Activated CD4-positive, alpha-beta T cell treated with anti-CD3 and anti-CD28 coated beads, Interleukin-2, amount 10 ng/mL, durations not matched to agents 24 days and 14 days (primary cell): ENCODE data around the gene PCDH20. TPM values are rescaled to one million over a fixed set of nuclear protein-coding genes. Genes with fewer than 3 reads are reported as not detected.
"Not testable (repeated sequence)": the region's sequence is repeated elsewhere in the genome, so short reads cannot be mapped to it uniquely, and the experiment has no call there.

ENCODE experiments used
- DNase-seq: peaks from one replicate; pipeline ENCODE4 v3.0.0; 2022
- H3K27ac Mint-ChIP-seq: one replicate; pipeline ENCODE4 v1.8.0; 2022; ENCODE audit warnings: mild to moderate bottlenecking, mixed read lengths
- H3K27me3 Mint-ChIP-seq: one replicate; pipeline ENCODE4 v1.8.0; 2022; ENCODE audit warnings: mixed read lengths
- H3K36me3 Mint-ChIP-seq: one replicate; pipeline ENCODE4 v1.8.0; 2022; ENCODE audit warnings: low read depth, mild to moderate bottlenecking, mixed read lengths
- H3K4me1 Mint-ChIP-seq: one replicate; pipeline ENCODE4 v1.8.0; 2021; ENCODE audit warnings: mixed read lengths
- H3K4me3 Mint-ChIP-seq: one replicate; pipeline ENCODE4 v1.8.0; 2022; ENCODE audit warnings: mild to moderate bottlenecking, moderate library complexity, mixed read lengths
- H3K9me3 Mint-ChIP-seq: one replicate; pipeline ENCODE4 v1.8.0; 2021; ENCODE audit warnings: mixed read lengths
- intact Hi-C: fragments of 100-400 bp; cut with micrococcal nuclease; formaldehyde crosslinking; loops from one replicate; pipeline ENCODE4 v1.15.1; 2023
- total RNA-seq: library from RNA; stranded (reverse); gene quantifications from 2 replicates; pipeline ENCODE4 v1.2.3, GENCODE V29; 2022

PCDH20 gene
- total RNA-seq, 1 donor from 2014 or later, result not detected

- no peaks in the 10 kb centered on the region for H3K36me3 Mint-ChIP-seq
- H3K4me1 Mint-ChIP-seq, result no peaks in the 10 kb centered on the region
- H3K9me3 Mint-ChIP-seq, result peaks cover 4% of the 10 kb centered on the region
- H3K27ac Mint-ChIP-seq, result no peak overlapping the region
- no peak for DNase-seq
- intact Hi-C loops, result no loop called here
- no peaks in the 10 kb centered on the region for H3K27me3 Mint-ChIP-seq
- no peak overlapping the region for H3K4me3 Mint-ChIP-seq
Measured at GRCh38 chr13:61391426-61391825, 24.2 kb downstream of the PCDH20 start.

GRCh38 chr13:61387694-61388093 is 28.0 kb downstream of the PCDH20 start:
- Mint-ChIP-seq H3K9me3 (no peaks in the 10 kb centered on the region), H3K27ac (no peak overlapping the region), H3K27me3 (no peaks in the 10 kb centered on the region), H3K4me3 (no peak overlapping the region), H3K36me3 (no peaks in the 10 kb centered on the region), H3K4me1 (no peaks in the 10 kb centered on the region)
- intact Hi-C loops, result no loop called here
- DNase-seq, result no peak

- H3K4me3 Mint-ChIP-seq, result no peak overlapping the region
- H3K27ac Mint-ChIP-seq, result no peak overlapping the region
- no peaks in the 10 kb centered on the region for H3K4me1 Mint-ChIP-seq
- H3K27me3 Mint-ChIP-seq, result no peaks in the 10 kb centered on the region
- no peak for DNase-seq
- intact Hi-C loops, result no loop called here
- no peaks in the 10 kb centered on the region for H3K9me3 Mint-ChIP-seq
- H3K36me3 Mint-ChIP-seq, result no peaks in the 10 kb centered on the region
Measured at GRCh38 chr13:61383111-61383510, 32.5 kb downstream of the PCDH20 start.

- H3K27me3 Mint-ChIP-seq, result no peaks in the 10 kb centered on the region
- DNase-seq, result no peak
- no peaks in the 10 kb centered on the region for H3K4me1 Mint-ChIP-seq
- peaks cover 5% of the 10 kb centered on the region for H3K9me3 Mint-ChIP-seq
- H3K4me3 Mint-ChIP-seq, result no peak overlapping the region
- H3K36me3 Mint-ChIP-seq, result no peaks in the 10 kb centered on the region
- intact Hi-C loops, result no loop called here
- H3K27ac Mint-ChIP-seq, result no peak overlapping the region
Measured at GRCh38 chr13:61370520-61370919, 45.1 kb downstream of the PCDH20 start.

- H3K27me3 Mint-ChIP-seq, DNase-seq, H3K9me3 Mint-ChIP-seq, H3K36me3 Mint-ChIP-seq, H3K4me3 Mint-ChIP-seq, H3K4me1 Mint-ChIP-seq, H3K27ac Mint-ChIP-seq, intact Hi-C loops: not testable (repeated sequence)
Measured at GRCh38 chr13:61364690-61365089, 51.0 kb downstream of the PCDH20 start.

- no peaks in the 10 kb centered on the region for H3K36me3 Mint-ChIP-seq
- H3K27ac Mint-ChIP-seq, result no peak overlapping the region
- intact Hi-C loops, result no loop called here
- H3K27me3 Mint-ChIP-seq, result no peaks in the 10 kb centered on the region
- H3K4me3 Mint-ChIP-seq, result no peak overlapping the region
- no peaks in the 10 kb centered on the region for H3K4me1 Mint-ChIP-seq
- no peak for DNase-seq
- H3K9me3 Mint-ChIP-seq, result peaks cover 10% of the 10 kb centered on the region
Measured at GRCh38 chr13:61362522-61362921, 53.1 kb downstream of the PCDH20 start.
